BJ (cell line): Measurements from ENCODE around the gene PSMC5. TPM values are rescaled to one million over a fixed set of nuclear protein-coding genes. Genes with fewer than 3 reads are reported as not detected.

Source experiments
- CTCF ChIA-PET: fragments of 350-600 bp; formaldehyde crosslinking; extraction: SDS; loops from one replicate; lab custom pipeline; 2021; ENCODE audit warnings: antibody characterized with exemption, inconsistent platforms; lab: Yijun Ruan, JAX
- POLR2A ChIA-PET: fragments of 300-600 bp; sonication (Branson Sonifier 250); formaldehyde crosslinking; extraction: SDS; loops from one replicate; lab custom pipeline; 2021; ENCODE audit warnings: antibody characterized with exemption; lab: Charles Lee
- DNase-seq: peaks from one replicate; pipeline ENCODE4 v3.0.0-alpha.2; 2011; ENCODE audit warnings: low read depth
- H3K27me3 ChIP-seq: 2 replicates; pipeline ENCODE4 v1.6.0; 2011; ENCODE audit warnings: low read length; ENCODE audit not compliant: control insufficient read depth, insufficient read depth
- H3K36me3 ChIP-seq: 2 replicates; pipeline ENCODE4 v1.5.1; 2011; ENCODE audit warnings: low read length; ENCODE audit not compliant: control insufficient read depth, insufficient read depth
- H3K4me3 ChIP-seq: 2 replicates; pipeline ENCODE4 v1.5.1; 2011; ENCODE audit warnings: low read depth, mild to moderate bottlenecking, control low read depth, low read length
- polyA plus RNA-seq: library from polyadenylated mRNA; depleted of rRNA; stranded (reverse); fragments of >200 nt; gene quantifications from 2 replicates; pipeline ENCODE4 v1.2.3, GENCODE V29; 2011
- TF ChIP-seq, protein P1 (sequence below): IDR thresholded peaks from 2 replicates; pipeline ENCODE4 v1.5.1; 2011; ENCODE audit warnings: low read depth, mild to moderate bottlenecking, control low read depth, inconsistent platforms, low read length, moderate library complexity; ENCODE audit not compliant: insufficient read depth

PSMC5 gene
- polyA plus RNA-seq, 1 experiment = 151 TPM

DNA sequence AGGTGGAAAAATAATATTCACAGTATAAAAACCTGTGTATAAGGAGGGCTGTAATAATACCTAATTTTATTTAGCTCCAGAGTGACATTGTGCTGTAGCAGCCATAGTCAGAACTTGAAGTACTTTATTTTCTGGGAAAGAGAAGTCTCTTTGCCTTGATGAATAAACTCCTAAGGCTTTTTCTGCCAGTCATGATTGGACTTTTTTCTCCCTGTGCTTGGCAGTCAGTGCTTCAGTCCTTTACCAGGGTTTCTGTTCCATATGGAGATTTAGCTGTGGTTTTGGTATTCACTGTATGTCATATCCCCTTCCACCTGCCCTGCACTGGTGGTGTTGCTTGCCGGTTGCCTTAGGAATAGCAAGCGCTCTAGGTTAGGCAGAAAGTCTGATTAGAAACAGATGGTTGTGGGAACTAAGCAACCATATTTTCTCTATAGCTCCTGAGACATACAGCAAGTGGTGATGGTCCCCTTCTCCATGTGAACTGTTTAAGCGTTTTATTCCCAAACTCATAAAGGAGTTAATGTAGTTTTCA is 28.6 kb upstream of the PSMC5 start:
- Histone ChIP-seq H3K36me3 (peaks cover 24% of the 10 kb centered on the region), H3K4me3 (no peak overlapping the region), H3K27me3 (no peaks in the 10 kb centered on the region)
- DNase-seq = no peak
- TF ChIP-seq, protein P1, sequence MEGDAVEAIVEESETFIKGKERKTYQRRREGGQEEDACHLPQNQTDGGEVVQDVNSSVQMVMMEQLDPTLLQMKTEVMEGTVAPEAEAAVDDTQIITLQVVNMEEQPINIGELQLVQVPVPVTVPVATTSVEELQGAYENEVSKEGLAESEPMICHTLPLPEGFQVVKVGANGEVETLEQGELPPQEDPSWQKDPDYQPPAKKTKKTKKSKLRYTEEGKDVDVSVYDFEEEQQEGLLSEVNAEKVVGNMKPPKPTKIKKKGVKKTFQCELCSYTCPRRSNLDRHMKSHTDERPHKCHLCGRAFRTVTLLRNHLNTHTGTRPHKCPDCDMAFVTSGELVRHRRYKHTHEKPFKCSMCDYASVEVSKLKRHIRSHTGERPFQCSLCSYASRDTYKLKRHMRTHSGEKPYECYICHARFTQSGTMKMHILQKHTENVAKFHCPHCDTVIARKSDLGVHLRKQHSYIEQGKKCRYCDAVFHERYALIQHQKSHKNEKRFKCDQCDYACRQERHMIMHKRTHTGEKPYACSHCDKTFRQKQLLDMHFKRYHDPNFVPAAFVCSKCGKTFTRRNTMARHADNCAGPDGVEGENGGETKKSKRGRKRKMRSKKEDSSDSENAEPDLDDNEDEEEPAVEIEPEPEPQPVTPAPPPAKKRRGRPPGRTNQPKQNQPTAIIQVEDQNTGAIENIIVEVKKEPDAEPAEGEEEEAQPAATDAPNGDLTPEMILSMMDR = no peak
- POLR2A ChIA-PET = no interaction called here
- CTCF ChIA-PET = no interaction called here

DNA sequence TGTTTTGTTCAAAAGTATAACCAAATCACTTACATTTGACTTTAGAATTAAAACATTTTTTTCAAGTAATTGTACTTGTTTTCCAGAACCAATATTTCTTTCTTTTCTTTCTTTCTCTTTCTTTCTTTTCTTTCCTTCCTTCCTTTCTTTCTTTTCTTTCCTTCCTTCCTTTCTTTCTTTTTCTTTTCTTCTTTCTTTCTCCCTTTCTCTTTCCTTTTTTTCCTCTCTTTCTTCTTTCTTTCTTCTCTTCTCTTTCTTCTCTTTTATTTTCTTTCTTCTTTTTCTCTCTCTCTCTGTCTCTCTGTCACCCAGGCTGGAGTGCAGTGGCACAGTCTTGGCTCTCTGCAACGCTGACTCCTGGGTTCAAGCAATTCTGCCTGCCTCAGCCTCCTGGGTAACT is 26.4 kb upstream of the PSMC5 start:
- CTCF ChIA-PET = no interaction called here
- peaks cover 18% of the 10 kb centered on the region for H3K36me3 ChIP-seq
- H3K27me3 ChIP-seq = no peaks in the 10 kb centered on the region
- H3K4me3 ChIP-seq = no peak overlapping the region
- no peak for DNase-seq
- TF ChIP-seq, protein P1 = no peak
- POLR2A ChIA-PET = no interaction called here

DNA sequence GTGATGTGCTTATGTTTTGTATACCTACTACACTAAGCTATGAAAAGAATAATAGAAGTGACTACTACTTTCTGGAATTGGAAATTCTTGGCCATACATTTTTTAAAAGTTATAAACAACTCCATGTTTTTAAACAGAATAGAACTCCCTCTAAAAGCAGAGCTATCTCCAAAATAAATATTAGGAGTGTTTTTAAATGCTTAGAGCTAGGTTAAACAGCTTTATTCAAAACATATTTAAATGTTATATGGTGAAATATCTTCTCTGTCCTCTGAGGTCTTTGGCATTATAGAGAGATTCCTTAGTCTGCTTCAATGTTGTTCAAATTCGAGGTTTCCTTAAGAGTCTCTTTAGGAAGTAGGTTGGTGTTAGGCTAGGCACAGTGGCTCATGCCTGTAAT is 22.9 kb upstream of the PSMC5 start:
- no peak for DNase-seq
- ChIA-PET CTCF (interaction anchor here (0.7 to 1.3 kb wide), 3 partner anchors 13 to 45 kb away, joined by 3 to 7 read pairs (median 3); no protein-coding TSS in a partner anchor), POLR2A (no interaction called here)
- H3K27me3 ChIP-seq = no peaks in the 10 kb centered on the region
- H3K4me3 ChIP-seq = no peak overlapping the region
- TF ChIP-seq, protein P1 = no peak
- H3K36me3 ChIP-seq = peaks cover 16% of the 10 kb centered on the region

DNA sequence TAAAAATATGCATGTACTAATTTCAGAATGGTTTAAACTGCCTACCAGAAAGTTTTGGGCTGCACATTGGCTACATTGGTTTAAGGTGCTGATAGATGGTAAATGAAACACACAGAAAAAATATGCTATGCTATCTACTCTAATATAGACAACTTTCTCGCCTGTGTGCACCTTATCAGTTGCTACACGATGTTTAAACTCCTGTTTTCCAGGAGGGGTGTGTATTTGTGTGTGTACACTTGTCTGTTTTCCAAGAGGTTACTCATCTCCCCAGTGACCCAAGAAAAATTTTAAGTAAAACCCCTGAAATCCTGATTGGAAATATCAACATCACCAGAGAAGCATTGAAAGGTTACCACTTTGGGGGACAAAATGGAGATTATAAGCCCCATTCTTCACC is 21.6 kb upstream of the PSMC5 start:
- ChIA-PET CTCF (no interaction called here), POLR2A (no interaction called here)
- peaks cover 9% of the 10 kb centered on the region for H3K36me3 ChIP-seq
- no peak overlapping the region for H3K4me3 ChIP-seq
- no peak for DNase-seq
- no peaks in the 10 kb centered on the region for H3K27me3 ChIP-seq
- TF ChIP-seq, protein P1 = no peak

DNA sequence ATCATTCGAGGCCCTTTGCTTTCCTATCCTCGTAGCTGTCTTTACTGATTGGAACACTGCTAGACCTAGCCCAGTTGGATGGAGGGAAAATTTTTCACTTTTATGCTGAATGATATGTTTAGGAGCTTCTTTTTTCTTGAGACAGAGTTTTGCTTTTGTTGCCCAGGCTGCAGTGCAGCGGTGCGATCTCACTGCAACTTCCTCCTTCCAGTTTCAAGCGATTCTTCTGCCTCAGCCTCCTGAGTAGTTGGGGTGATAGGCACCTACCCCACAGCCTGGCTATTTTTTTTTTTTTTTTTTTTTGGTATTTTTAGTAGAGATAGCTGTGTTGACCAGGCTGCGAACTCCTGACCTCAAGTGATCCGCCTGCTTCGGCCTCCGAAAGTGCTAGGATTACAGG is 17.3 kb upstream of the PSMC5 start:
- TF ChIP-seq, protein P1 = no peak
- CTCF ChIA-PET = interaction anchor here (1.3 to 1.5 kb wide), 2 partner anchors 13 to 16 kb away, joined by 3 read pairs; no protein-coding TSS in a partner anchor
- no peaks in the 10 kb centered on the region for H3K27me3 ChIP-seq
- peaks cover 18% of the 10 kb centered on the region for H3K36me3 ChIP-seq
- POLR2A ChIA-PET = no interaction called here
- no peak for DNase-seq
- H3K4me3 ChIP-seq = no peak overlapping the region
